T-helper 1 cell treated with Interleukin-12 subunit alpha and Interleukin-12 subunit beta and Interleukin-4 antibody, amounts not matched to agents 30 μg/mL and 1 μg/mL, for 36 hours (primary cell): ENCODE results near the gene TOMM22.

Source experiments
- H3K27ac Mint-ChIP-seq: one replicate; pipeline ENCODE4 v1.8.0; 2021; ENCODE audit warnings: mild to moderate bottlenecking, mixed read lengths
- H3K27me3 Mint-ChIP-seq: one replicate; pipeline ENCODE4 v1.8.0; 2021; ENCODE audit warnings: low read depth, mixed read lengths
- H3K36me3 Mint-ChIP-seq: one replicate; pipeline ENCODE4 v1.8.0; 2021; ENCODE audit warnings: low read depth, mixed read lengths
- H3K4me1 Mint-ChIP-seq: one replicate; pipeline ENCODE4 v1.8.0; 2021; ENCODE audit warnings: low read depth, mixed read lengths
- H3K4me3 Mint-ChIP-seq: one replicate; pipeline ENCODE4 v1.8.0; 2021; ENCODE audit warnings: mild to moderate bottlenecking, moderate library complexity, mixed read lengths
- H3K9me3 Mint-ChIP-seq: one replicate; pipeline ENCODE4 v1.8.0; 2021; ENCODE audit warnings: mixed read lengths

Gene TOMM22

GRCh38 chr22:38704654-38705234 lies 23.0 kb downstream of the TOMM22 start:
- peak overlapping the region; percentile 84 for H3K4me3 Mint-ChIP-seq
- H3K27me3 Mint-ChIP-seq, result no peaks in the 10 kb centered on the region
- no peaks in the 10 kb centered on the region for H3K9me3 Mint-ChIP-seq
- H3K4me1 Mint-ChIP-seq, result peaks cover 47% of the 10 kb centered on the region
- H3K36me3 Mint-ChIP-seq, result peaks cover 14% of the 10 kb centered on the region
- H3K27ac Mint-ChIP-seq, result peak overlapping the region; percentile 98

DNA sequence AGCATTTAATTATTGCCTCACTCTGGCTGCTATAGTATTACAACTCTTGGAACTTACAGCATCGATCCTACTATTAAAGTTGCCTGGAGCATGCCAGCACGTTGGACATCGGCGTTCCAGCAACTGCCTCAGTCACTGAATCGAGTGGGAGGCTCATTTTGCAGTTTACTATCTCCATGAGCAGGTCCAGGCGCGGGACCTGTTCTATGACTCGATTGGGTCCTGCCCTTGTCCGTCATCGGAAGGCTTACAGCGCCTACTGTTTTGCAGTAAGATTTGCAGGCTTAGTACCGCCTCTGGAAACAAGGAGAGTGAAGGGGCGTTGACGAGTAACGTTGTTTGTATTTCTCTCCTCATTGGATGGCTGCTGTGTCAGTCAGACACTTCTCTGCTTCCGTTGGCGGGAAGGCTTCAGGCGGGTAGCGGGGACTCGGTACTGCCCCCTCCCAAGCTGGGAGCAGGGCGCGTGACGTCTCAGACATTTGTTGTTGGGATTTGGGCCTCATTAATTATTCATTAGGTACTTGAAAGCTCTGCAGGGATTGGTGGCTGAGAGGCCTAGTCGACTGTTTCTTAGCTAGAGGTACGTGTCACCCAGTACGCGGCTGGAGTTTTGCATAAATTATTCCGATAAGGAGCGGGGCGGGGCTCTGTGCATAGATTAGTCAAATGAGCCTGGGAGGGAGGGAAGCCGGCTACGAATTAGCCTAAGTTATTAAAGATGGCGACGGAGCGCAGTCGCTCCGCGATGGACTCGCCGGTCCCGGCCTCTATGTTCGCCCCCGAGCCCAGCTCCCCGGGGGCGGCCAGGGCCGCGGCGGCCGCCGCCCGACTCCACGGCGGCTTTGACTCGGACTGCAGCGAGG lies 23.7 kb downstream of the TOMM22 start, which contains the start of gene GTPBP1:
Gene GTPBP1 (plus strand): TSS at position 710 of the 866 bp plus-strand sequence. CDS start 12 bp downstream, at position 722.
- Mint-ChIP-seq H3K36me3 (peaks cover 14% of the 10 kb centered on the region), H3K4me3 (peak within 1 kb of the TSS; percentile 94), H3K27ac (peak within 1 kb of the TSS; percentile 98), H3K9me3 (no peaks in the 10 kb centered on the region), H3K27me3 (no peaks in the 10 kb centered on the region), H3K4me1 (peaks cover 48% of the 10 kb centered on the region)

DNA sequence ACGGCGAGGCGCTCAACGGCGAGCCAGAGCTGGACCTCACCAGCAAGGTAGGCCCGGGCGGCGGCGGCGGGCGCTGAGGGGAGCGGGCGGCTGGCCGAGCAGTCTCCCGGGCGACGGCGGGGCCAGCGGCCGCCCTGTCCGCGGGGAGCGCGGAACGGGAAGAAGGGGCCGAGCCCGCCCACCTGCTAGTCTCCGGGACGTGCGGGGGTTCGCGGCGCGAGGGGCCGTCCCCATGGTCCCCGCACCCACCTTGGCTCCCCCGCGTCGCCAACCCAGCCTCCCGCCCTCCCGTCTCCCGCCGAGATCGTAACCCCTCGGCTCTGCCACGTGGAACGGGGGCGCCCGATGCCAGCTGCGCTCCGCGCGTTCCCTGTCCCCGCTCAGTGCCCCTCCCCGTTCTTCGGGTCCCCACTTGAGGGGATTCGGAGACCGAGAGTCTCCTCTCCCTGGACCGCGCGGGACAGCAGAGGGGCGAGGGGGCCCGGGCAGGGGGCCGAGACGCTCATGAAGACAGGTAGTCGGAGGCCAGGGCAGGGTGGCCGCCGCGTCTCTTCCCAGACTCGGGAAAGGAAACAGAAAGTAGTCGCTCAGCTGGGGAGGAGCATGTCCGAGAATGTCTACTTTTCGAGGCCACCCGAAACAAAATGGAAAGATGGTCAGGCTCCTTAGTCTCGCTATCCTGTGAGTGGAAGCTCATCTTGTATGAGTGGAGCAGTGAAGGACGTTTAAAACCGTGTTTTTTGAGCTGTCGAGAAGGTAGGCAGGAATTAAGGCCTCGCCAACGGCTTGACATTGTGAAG lies 24.5 kb downstream of the TOMM22 start:
- H3K27me3 Mint-ChIP-seq, result no peaks in the 10 kb centered on the region
- H3K9me3 Mint-ChIP-seq, result no peaks in the 10 kb centered on the region
- peaks cover 20% of the 10 kb centered on the region for H3K36me3 Mint-ChIP-seq
- H3K27ac Mint-ChIP-seq, result peak overlapping the region; percentile 92
- H3K4me1 Mint-ChIP-seq, result peaks cover 53% of the 10 kb centered on the region
- peak overlapping the region; percentile 94 for H3K4me3 Mint-ChIP-seq

DNA sequence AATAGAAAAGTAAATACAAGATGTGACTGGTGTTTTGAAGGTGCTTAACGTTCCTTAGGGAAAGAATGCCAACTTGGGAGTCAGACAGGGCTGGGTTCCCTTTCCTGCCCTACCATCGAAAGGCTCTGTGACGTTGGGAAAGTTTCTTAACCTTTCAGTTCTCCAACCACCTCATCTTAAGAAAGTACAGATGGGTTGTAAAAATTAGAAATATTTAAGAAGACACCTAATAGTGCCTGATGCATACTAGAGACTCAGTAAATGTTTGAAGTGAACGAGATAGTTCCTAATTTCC lies 25.1 kb downstream of the TOMM22 start:
- Mint-ChIP-seq H3K27me3 (no peaks in the 10 kb centered on the region), H3K4me1 (peaks cover 50% of the 10 kb centered on the region), H3K36me3 (peaks cover 20% of the 10 kb centered on the region), H3K27ac (peak overlapping the region; percentile 92), H3K9me3 (no peaks in the 10 kb centered on the region), H3K4me3 (peak overlapping the region; percentile 94)

- Mint-ChIP-seq H3K27ac (peak overlapping the region; percentile 92), H3K4me1 (peaks cover 55% of the 10 kb centered on the region), H3K4me3 (peak overlapping the region; percentile 94), H3K9me3 (no peaks in the 10 kb centered on the region), H3K36me3 (peaks cover 21% of the 10 kb centered on the region), H3K27me3 (no peaks in the 10 kb centered on the region)
Measured at GRCh38 chr22:38707346-38707745, 25.6 kb downstream of the TOMM22 start.

DNA sequence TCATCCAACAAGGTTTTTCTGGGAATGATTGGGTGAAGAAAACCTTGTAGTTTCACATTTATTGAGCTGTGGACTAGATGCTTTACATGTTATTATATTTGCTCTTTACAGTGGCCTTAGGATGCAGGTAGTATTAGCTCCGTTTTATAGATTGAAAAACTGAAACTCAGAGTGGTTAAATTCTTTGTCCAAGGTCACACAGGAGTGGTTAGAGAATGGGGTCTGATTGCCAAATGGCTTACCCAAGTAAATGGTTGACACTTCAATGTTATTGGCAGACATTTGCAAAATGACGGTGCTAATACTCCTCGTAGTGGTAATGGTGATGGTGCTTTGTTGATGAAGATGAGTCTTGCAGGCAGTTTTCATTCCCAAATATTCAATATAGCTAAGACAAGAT lies 26.2 kb downstream of the TOMM22 start:
- H3K27ac Mint-ChIP-seq, result peak overlapping the region; percentile 22
- H3K4me3 Mint-ChIP-seq, result peak overlapping the region; percentile 94
- H3K36me3 Mint-ChIP-seq, result peaks cover 25% of the 10 kb centered on the region
- no peaks in the 10 kb centered on the region for H3K27me3 Mint-ChIP-seq
- no peaks in the 10 kb centered on the region for H3K9me3 Mint-ChIP-seq
- peaks cover 58% of the 10 kb centered on the region for H3K4me1 Mint-ChIP-seq

- H3K9me3 Mint-ChIP-seq, result no peaks in the 10 kb centered on the region
Measured at GRCh38 chr22:38709306-38709705, 27.5 kb downstream of the TOMM22 start.

DNA sequence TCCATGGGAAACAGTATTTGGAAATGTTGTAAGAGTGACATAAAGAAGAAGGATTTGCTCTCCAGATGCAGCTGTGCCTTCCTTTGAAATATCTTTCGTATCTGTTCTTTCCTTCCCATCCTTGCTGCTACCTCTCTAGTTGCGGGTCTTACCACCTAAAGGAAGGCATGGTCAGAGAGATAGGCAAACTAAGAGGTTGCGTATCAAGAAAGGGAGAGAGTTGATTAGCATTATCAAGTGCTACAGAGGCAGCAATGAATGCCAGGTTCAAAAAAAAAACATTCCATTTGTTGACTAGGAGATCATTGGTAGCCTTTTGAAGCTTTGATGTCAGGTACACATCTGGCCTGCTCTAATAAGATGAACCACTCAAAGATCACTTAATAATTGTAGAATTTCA lies 28.6 kb downstream of the TOMM22 start:
- no peak overlapping the region for H3K27ac Mint-ChIP-seq
- H3K27me3 Mint-ChIP-seq, result no peaks in the 10 kb centered on the region
- H3K9me3 Mint-ChIP-seq, result no peaks in the 10 kb centered on the region
- peaks cover 38% of the 10 kb centered on the region for H3K36me3 Mint-ChIP-seq
- H3K4me3 Mint-ChIP-seq, result no peak overlapping the region
- peaks cover 65% of the 10 kb centered on the region for H3K4me1 Mint-ChIP-seq

More at GRCh38 chr22:38709306-38709705, 27.5 kb downstream of the TOMM22 start:
- H3K4me3 Mint-ChIP-seq, result peak overlapping the region; percentile 56
- peaks cover 66% of the 10 kb centered on the region for H3K4me1 Mint-ChIP-seq
- peak overlapping the region; percentile 68 for H3K27ac Mint-ChIP-seq
- H3K36me3 Mint-ChIP-seq, result peaks cover 29% of the 10 kb centered on the region
- H3K27me3 Mint-ChIP-seq, result no peaks in the 10 kb centered on the region

GRCh38 chr22:38710866-38711265 lies 29.1 kb downstream of the TOMM22 start:
- no peaks in the 10 kb centered on the region for H3K9me3 Mint-ChIP-seq
- H3K27ac Mint-ChIP-seq, result no peak overlapping the region
- H3K36me3 Mint-ChIP-seq, result peaks cover 39% of the 10 kb centered on the region
- peaks cover 67% of the 10 kb centered on the region for H3K4me1 Mint-ChIP-seq
- no peak overlapping the region for H3K4me3 Mint-ChIP-seq
- H3K27me3 Mint-ChIP-seq, result no peaks in the 10 kb centered on the region

DNA sequence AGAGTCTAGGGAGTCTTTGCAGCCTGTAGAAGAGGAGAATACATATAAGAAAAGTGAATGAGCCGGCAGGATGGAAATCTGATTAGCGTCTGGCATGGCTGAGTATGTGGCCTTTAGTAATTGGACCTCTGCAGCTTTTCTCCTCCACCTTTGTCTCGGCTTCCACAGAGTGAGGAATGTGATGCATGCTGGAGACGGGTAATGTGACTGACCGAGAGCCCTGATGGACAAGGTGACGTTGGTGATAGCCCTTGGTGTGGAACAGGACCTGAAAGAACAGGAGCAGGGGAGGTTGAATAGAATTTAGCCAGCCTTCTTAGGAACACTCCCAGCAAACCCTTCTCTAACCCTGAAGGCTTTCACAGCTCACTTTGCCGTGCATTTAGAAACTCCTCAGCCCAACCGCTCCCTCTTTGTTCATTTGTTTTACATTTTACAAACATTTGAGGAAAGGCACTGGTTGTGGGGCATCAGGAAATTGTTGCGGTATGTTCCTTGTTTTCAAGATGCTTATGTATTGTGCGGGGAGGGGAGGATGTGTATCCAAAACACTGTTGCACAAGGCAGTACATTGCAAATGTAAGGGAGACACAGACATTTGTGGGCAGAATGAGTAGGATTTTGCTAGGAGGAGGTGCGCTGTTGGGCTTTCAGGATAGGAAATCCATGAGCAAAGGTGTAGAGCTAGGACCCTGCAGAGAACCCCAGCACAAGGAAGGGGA lies 30.9 kb downstream of the TOMM22 start:
- Mint-ChIP-seq H3K4me3 (no peak overlapping the region), H3K36me3 (peaks cover 44% of the 10 kb centered on the region), H3K9me3 (no peaks in the 10 kb centered on the region), H3K27ac (peak overlapping the region; percentile 67), H3K4me1 (peaks cover 55% of the 10 kb centered on the region), H3K27me3 (no peaks in the 10 kb centered on the region)

DNA sequence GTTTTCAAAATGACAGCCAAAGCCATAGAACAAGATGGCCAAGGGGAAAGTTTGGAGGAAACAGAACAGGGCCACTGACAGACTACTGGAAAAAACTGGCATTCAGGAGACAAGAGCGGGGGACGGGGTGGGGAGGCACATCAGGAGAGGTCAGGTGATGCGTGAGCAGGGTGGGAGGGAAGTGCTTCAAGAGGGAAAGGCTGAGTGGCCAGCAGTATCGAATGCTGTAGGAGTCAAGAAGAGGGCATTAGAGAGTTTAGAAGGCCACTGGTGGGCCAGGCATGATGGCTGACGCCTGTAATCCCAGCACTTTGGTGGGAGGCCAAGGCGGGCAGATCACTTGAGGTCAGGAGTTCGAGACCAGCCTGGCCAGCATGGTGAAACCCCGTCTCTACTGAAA lies 32.2 kb downstream of the TOMM22 start:
- H3K27ac Mint-ChIP-seq, result peak overlapping the region; percentile 67
- peaks cover 43% of the 10 kb centered on the region for H3K36me3 Mint-ChIP-seq
- H3K27me3 Mint-ChIP-seq, result no peaks in the 10 kb centered on the region
- no peak overlapping the region for H3K4me3 Mint-ChIP-seq
- no peaks in the 10 kb centered on the region for H3K9me3 Mint-ChIP-seq
- peaks cover 46% of the 10 kb centered on the region for H3K4me1 Mint-ChIP-seq

DNA sequence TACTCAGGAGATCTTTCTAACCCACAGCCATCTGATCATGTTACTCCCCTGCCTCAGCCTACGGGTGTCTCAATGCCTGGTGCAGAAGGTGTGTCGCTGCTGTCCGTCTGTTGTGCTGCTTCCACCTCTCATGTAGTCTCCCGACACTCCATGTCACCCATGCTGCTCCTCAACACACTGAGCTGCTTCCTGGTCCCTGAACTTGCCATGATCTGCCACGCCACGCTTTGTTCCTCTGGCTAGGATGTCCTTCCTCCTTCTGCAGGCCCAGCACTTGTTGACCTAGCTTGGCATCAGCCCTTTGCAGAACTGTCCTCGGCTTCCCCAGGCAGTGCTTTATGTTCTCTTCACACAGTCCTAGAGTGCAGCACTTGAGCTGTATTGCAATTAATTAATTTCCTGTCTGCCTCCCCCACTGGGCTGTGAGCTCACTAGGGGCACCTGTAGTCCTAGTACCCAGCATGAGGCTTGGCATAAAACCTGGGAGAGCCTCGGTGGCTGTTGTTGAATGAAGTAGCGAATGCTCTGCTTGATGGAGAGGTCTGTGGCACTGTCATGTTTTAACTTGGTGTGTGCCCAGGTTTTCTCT lies 33.5 kb downstream of the TOMM22 start:
- no peaks in the 10 kb centered on the region for H3K27me3 Mint-ChIP-seq
- no peak overlapping the region for H3K4me3 Mint-ChIP-seq
- no peaks in the 10 kb centered on the region for H3K9me3 Mint-ChIP-seq
- peaks cover 43% of the 10 kb centered on the region for H3K36me3 Mint-ChIP-seq
- H3K27ac Mint-ChIP-seq, result peak overlapping the region; percentile 8
- peaks cover 39% of the 10 kb centered on the region for H3K4me1 Mint-ChIP-seq

DNA sequence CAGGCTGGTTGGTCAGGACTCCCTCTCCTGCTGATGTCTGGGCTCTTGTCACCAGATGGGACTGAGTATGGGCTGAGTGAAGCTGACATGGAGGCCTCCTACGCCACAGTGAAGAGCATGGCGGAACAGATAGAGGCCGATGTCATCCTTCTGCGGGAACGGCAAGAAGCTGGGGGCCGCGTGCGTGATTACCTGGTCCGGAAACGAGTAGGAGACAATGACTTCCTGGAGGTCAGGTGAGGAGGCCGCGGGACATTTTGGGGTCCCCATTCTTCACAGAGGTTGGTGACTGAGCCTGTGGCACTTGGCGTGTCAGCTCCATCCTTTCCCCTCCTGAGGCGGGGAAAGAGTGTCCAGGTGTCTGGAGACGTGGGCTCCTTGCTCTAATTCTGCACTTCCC lies 34.1 kb downstream of the TOMM22 start:
- no peaks in the 10 kb centered on the region for H3K9me3 Mint-ChIP-seq
- H3K4me3 Mint-ChIP-seq, result no peak overlapping the region
- no peaks in the 10 kb centered on the region for H3K27me3 Mint-ChIP-seq
- peaks cover 34% of the 10 kb centered on the region for H3K4me1 Mint-ChIP-seq
- H3K27ac Mint-ChIP-seq, result no peak overlapping the region
- H3K36me3 Mint-ChIP-seq, result peaks cover 40% of the 10 kb centered on the region

- no peak overlapping the region for H3K27ac Mint-ChIP-seq
- peaks cover 31% of the 10 kb centered on the region for H3K4me1 Mint-ChIP-seq
- peaks cover 39% of the 10 kb centered on the region for H3K36me3 Mint-ChIP-seq
- H3K4me3 Mint-ChIP-seq, result no peak overlapping the region
- H3K9me3 Mint-ChIP-seq, result no peaks in the 10 kb centered on the region
- no peaks in the 10 kb centered on the region for H3K27me3 Mint-ChIP-seq
Measured at GRCh38 chr22:38716271-38716670, 34.5 kb downstream of the TOMM22 start.
